Brain microvascular endothelial cell (primary cell): ENCODE results near the gene CAMSAP3.

Experiments used
- DNase-seq: peaks from one replicate; pipeline ENCODE4 v3.0.0-alpha.2; 2020
- H3K27ac ChIP-seq: fragments of 250-450 bp; sonication (Bioruptor Pico); 2 replicates; pipeline ENCODE4 v1.5.1; 2020; ENCODE audit warnings: mild to moderate bottlenecking, moderate library complexity
- H3K27me3 ChIP-seq: fragments of 250-450 bp; sonication (Bioruptor Pico); replicated peaks from 2 replicates; pipeline ENCODE4 v1.5.1; 2020; ENCODE audit warnings: mild to moderate bottlenecking
- H3K36me3 ChIP-seq: fragments of 250-450 bp; sonication (Bioruptor Pico); replicated peaks from 2 replicates; pipeline ENCODE4 v1.5.1; 2020; ENCODE audit warnings: mild to moderate bottlenecking
- H3K4me3 ChIP-seq: 2 replicates; pipeline ENCODE4 v1.5.1; 2011; ENCODE audit warnings: low read depth, mild to moderate bottlenecking, control low read depth, low read length, moderate library complexity
- in situ Hi-C: cut with HindIII; loops from 2 replicates; pipeline ENCODE4 v1.10.0; 2017; ENCODE audit warnings: low sequenced_read_pairs, low pct_ligation_motif_present
- TF ChIP-seq, protein P1 (sequence below): IDR thresholded peaks from 2 replicates; pipeline ENCODE4 v1.5.1; 2011; ENCODE audit warnings: low read depth, mild to moderate bottlenecking, moderate library complexity, low read length, control low read depth, inconsistent platforms; ENCODE audit errors: missing control alignments

The CAMSAP3 gene

GRCh38 chr19:7595466-7596133, at the start of gene CAMSAP3:
CAMSAP3 (plus strand) TSS chr19:7595863; CDS start chr19:7596003, 140 bp downstream.
- Histone ChIP-seq H3K27me3 (peaks cover 20% of the 10 kb centered on the region), H3K36me3 (no peaks in the 10 kb centered on the region), H3K27ac (no peak within 1 kb of the TSS), H3K4me3 (no peak within 1 kb of the TSS)
- DNase-seq, result no peak
- in situ Hi-C loops, result no loop called here
- TF ChIP-seq, protein P1, sequence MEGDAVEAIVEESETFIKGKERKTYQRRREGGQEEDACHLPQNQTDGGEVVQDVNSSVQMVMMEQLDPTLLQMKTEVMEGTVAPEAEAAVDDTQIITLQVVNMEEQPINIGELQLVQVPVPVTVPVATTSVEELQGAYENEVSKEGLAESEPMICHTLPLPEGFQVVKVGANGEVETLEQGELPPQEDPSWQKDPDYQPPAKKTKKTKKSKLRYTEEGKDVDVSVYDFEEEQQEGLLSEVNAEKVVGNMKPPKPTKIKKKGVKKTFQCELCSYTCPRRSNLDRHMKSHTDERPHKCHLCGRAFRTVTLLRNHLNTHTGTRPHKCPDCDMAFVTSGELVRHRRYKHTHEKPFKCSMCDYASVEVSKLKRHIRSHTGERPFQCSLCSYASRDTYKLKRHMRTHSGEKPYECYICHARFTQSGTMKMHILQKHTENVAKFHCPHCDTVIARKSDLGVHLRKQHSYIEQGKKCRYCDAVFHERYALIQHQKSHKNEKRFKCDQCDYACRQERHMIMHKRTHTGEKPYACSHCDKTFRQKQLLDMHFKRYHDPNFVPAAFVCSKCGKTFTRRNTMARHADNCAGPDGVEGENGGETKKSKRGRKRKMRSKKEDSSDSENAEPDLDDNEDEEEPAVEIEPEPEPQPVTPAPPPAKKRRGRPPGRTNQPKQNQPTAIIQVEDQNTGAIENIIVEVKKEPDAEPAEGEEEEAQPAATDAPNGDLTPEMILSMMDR, result no peak

DNA sequence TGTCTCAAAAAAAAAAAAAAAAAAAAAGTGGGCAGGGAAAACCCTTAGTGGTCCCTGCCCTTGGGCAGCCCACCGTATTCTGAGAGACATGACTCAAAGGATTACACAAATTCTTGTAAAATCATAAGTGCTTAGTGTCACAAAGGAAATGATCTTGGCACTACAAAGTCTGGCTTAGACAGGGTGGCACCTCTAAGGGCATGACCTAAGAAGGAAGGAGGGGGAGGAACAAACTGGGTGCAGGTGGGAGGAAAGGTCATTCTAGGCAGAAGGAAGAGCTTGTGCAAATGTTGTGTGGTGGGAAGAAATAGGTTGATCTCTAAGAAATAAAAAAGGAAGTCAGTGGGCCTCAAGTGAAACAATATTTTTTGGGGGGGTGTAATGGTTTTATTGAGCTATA, 49.8 kb upstream of the CAMSAP3 start:
- DNase-seq, result no peak
- peaks cover 40% of the 10 kb centered on the region for H3K36me3 ChIP-seq
- in situ Hi-C loops, result no loop called here
- TF ChIP-seq, protein P1, result no peak
- H3K27ac ChIP-seq, result no peak overlapping the region
- H3K4me3 ChIP-seq, result no peak overlapping the region
- H3K27me3 ChIP-seq, result no peaks in the 10 kb centered on the region

DNA sequence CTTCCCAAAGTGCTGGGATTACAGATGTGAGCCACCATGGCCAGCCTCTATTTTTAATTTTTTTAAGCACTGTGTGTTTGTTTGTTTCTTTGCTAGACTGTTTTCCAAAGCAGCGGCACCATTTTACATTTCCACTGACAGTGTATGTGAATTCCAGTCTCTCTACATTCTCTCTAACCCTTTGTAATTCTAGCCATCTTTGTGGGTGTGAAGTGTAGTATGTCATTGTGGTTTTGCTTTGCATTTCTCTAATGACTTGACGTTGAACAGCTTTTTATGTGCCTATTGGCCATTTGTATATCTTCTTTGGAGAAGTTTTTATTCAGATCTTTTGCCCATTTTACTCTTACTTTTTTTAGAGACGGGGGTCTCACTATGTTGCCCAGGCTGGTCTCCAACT, 48.5 kb upstream of the CAMSAP3 start:
- Histone ChIP-seq H3K27ac (no peak overlapping the region), H3K36me3 (peaks cover 30% of the 10 kb centered on the region), H3K27me3 (no peaks in the 10 kb centered on the region), H3K4me3 (no peak overlapping the region)
- no peak for DNase-seq
- in situ Hi-C loops, result no loop called here
- TF ChIP-seq, protein P1, result no peak

GRCh38 chr19:7549429-7550148, 46.1 kb upstream of the CAMSAP3 start:
- Histone ChIP-seq H3K27me3 (no peaks in the 10 kb centered on the region), H3K4me3 (no peak overlapping the region), H3K27ac (no peak overlapping the region), H3K36me3 (peaks cover 20% of the 10 kb centered on the region)
- in situ Hi-C loops, result no loop called here
- DNase-seq, result no peak
- TF ChIP-seq, protein P1, result no peak

- H3K27me3 ChIP-seq, result no peaks in the 10 kb centered on the region
- H3K4me3 ChIP-seq, result no peak overlapping the region
- H3K36me3 ChIP-seq, result peaks cover 21% of the 10 kb centered on the region
- DNase-seq, result no peak
- in situ Hi-C loops, result no loop called here
- TF ChIP-seq, protein P1, result no peak
- H3K27ac ChIP-seq, result no peak overlapping the region
Measured at GRCh38 chr19:7550169-7550770, 45.4 kb upstream of the CAMSAP3 start.
